IPS DF 6.9 (cell line): ENCODE measurements around the gene DST.

Source experiments
- DNase-seq: peaks from one replicate; pipeline ENCODE4 v3.0.0-alpha.2; 2013; ENCODE audit warnings: low read depth, low spot score
- H3K27ac ChIP-seq: one replicate; pipeline ENCODE4 v1.5.1; 2013; ENCODE audit warnings: low read length, control low read depth
- H3K27me3 ChIP-seq: 2 replicates; pipeline ENCODE4 v1.6.1; 2013; ENCODE audit warnings: mild to moderate bottlenecking, low read length; ENCODE audit not compliant: control insufficient read depth, insufficient read depth
- H3K36me3 ChIP-seq: 2 replicates; pipeline ENCODE4 v1.6.1; 2013; ENCODE audit warnings: low read length; ENCODE audit not compliant: control insufficient read depth, insufficient read depth
- H3K4me1 ChIP-seq: 2 replicates; pipeline ENCODE4 v1.6.1; 2013; ENCODE audit warnings: low read length; ENCODE audit not compliant: control insufficient read depth, insufficient read depth
- H3K4me3 ChIP-seq: 2 replicates; pipeline ENCODE4 v1.5.1; 2013; ENCODE audit warnings: mild to moderate bottlenecking, low read length
- H3K9me3 ChIP-seq: 2 replicates; pipeline ENCODE4 v1.6.1; 2013; ENCODE audit warnings: low read length, inconsistent platforms; ENCODE audit not compliant: control insufficient read depth, insufficient read depth
- WGBS: extraction: QIAGEN DNeasy Blood & Tissue Kit; methylation state at CpG from one replicate; pipeline ENCODE4 v1.1.7; 2013; ENCODE audit warnings: mixed read lengths, missing lambda C conversion rate; ENCODE audit not compliant: insufficient read length, insufficient coverage; 5-methylcytosine and 5-hydroxymethylcytosine counted together

The DST gene

GRCh38 chr6:56685102-56685733 lies 42.5 kb upstream of the DST start:
- Histone ChIP-seq H3K27ac (no peak overlapping the region), H3K4me3 (no peak overlapping the region), H3K4me1 (peaks cover 3% of the 10 kb centered on the region; the same call in 1 of the 2 replicates), H3K36me3 (no peaks in the 10 kb centered on the region), H3K27me3 (no peaks in the 10 kb centered on the region), H3K9me3 (no peaks in the 10 kb centered on the region)
- whole genome bisulfite sequencing, result no CpG with 5 or more reads among the region's 8 CpGs
- no peak for DNase-seq

DNA sequence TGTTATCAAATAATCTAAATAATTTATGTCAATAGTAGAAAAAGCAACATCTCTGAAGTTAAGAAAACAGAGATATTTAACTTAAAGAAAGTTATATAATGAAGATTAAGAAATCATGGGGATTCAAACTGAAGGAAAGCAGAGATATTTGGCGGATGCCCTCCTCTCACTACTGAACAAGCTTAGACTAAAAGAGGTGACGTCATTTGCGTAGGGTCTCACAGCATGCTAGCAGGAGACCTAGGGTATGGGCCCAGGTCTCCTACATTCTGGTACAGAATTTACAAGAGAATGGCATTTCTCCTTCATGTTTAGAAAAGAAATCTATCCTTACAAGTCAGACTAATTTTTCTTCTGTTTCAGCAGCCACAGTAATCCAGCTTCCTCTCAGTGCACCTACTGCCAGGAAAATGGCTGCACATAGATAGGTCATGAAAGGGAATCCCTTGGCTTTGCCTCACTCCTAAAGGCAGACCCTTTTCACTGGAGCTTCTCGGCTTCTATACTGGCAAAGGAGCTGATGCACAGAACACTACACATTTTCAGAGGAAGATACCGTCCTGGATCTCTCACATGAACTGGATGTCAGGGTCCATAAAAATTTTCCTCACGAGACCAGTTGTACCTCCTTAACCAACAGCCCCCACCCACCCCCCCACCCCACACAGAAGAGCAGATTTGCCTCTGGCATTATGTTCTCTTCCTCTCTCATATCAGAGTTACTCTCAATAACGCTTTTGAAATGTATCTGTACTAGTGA lies 41.8 kb upstream of the DST start:
- no CpG with 5 or more reads among the region's 7 CpGs for WGBS
- Histone ChIP-seq H3K4me1 (peaks cover 3% of the 10 kb centered on the region; the same call in 1 of the 2 replicates), H3K27ac (no peak overlapping the region)

DNA sequence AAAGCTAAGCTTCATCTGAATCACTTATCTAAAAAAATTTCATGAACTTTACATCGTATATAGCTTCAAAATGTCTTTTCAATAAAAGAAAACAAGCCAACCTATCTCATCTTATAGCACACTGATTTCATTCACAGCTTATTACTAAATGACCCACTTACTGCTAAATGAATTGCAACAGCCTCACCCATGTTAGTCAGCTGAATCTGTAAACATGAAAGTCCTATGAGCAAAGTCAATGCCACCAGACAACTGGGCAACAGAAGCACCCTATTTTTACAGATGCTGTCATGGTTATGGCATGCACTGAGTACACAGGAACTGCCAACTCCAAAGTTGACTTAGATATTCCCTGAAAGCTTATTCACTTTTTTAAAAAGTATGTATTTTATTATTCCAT lies 41.2 kb upstream of the DST start:
- WGBS, result no CpG with 5 or more reads among the region's 1 CpG

More for the DNA sequence above, 41.8 kb upstream of the DST start:
- Histone ChIP-seq H3K9me3 (no peaks in the 10 kb centered on the region), H3K27me3 (no peaks in the 10 kb centered on the region), H3K36me3 (no peaks in the 10 kb centered on the region), H3K4me3 (no peak overlapping the region)
- no peak for DNase-seq

DNA sequence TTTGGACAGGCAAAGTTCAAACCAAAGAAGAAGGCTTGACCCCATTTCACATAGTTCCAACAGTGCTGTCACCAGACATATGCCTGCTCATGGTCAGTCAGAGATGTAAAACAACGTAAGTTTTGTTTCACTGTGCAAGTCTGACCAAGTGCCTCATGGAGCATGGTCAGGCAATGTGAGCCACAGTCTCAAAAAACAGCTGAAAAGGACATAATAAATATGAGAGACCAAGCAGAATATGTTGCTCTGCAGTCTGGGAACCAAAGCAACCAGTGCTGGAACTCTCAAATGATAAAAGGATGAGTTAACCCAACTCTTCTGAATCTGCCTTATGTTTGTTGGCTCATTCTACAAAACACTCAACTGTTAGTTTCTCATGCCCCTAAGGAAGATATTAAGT lies 39.9 kb upstream of the DST start:
- Histone ChIP-seq H3K27me3 (no peaks in the 10 kb centered on the region), H3K4me1 (peaks cover 3% of the 10 kb centered on the region; the same call in 1 of the 2 replicates), H3K36me3 (no peaks in the 10 kb centered on the region), H3K4me3 (no peak overlapping the region), H3K9me3 (no peaks in the 10 kb centered on the region), H3K27ac (no peak overlapping the region)
- DNase-seq, result no peak
- WGBS, result no CpG with 5 or more reads among the region's 1 CpG

More for the DNA sequence above, 41.2 kb upstream of the DST start:
- Histone ChIP-seq H3K36me3 (no peaks in the 10 kb centered on the region), H3K9me3 (no peaks in the 10 kb centered on the region), H3K27me3 (no peaks in the 10 kb centered on the region), H3K27ac (no peak overlapping the region), H3K4me1 (peaks cover 3% of the 10 kb centered on the region; the same call in 1 of the 2 replicates), H3K4me3 (no peak overlapping the region)
- DNase-seq, result no peak

GRCh38 chr6:56677559-56677958 lies 34.9 kb upstream of the DST start:
- no peak overlapping the region for H3K4me3 ChIP-seq
- no peaks in the 10 kb centered on the region for H3K27me3 ChIP-seq
- DNase-seq, result no peak
- no peaks in the 10 kb centered on the region for H3K9me3 ChIP-seq
- no peak overlapping the region for H3K27ac ChIP-seq
- no peaks in the 10 kb centered on the region for H3K4me1 ChIP-seq
- H3K36me3 ChIP-seq, result no peaks in the 10 kb centered on the region

GRCh38 chr6:56671651-56672461 lies 29.2 kb upstream of the DST start:
- H3K9me3 ChIP-seq, result no peaks in the 10 kb centered on the region
- H3K36me3 ChIP-seq, result no peaks in the 10 kb centered on the region
- DNase-seq, result no peak
- H3K27ac ChIP-seq, result no peak overlapping the region
- H3K4me1 ChIP-seq, result no peaks in the 10 kb centered on the region; the same call in 1 of the 2 replicates
- WGBS, result no CpG with 5 or more reads among the region's 6 CpGs
- H3K27me3 ChIP-seq, result no peaks in the 10 kb centered on the region
- no peak overlapping the region for H3K4me3 ChIP-seq

GRCh38 chr6:56671160-56671559 lies 28.5 kb upstream of the DST start:
- Histone ChIP-seq H3K4me3 (no peak overlapping the region), H3K9me3 (no peaks in the 10 kb centered on the region), H3K27ac (no peak overlapping the region), H3K4me1 (no peaks in the 10 kb centered on the region; the same call in 1 of the 2 replicates), H3K27me3 (no peaks in the 10 kb centered on the region), H3K36me3 (no peaks in the 10 kb centered on the region)
- no peak for DNase-seq
- WGBS, result 100% methylated on average over 1 of the region's 1 CpG

GRCh38 chr6:56669041-56669440 lies 26.4 kb upstream of the DST start:
- no peak overlapping the region for H3K27ac ChIP-seq
- H3K4me1 ChIP-seq, result no peaks in the 10 kb centered on the region; the same call in 1 of the 2 replicates
- H3K4me3 ChIP-seq, result no peak overlapping the region
- no CpG with 5 or more reads among the region's 2 CpGs for WGBS
- no peaks in the 10 kb centered on the region for H3K27me3 ChIP-seq
- DNase-seq, result no peak
- H3K9me3 ChIP-seq, result no peaks in the 10 kb centered on the region
- H3K36me3 ChIP-seq, result no peaks in the 10 kb centered on the region

- no CpG with 5 or more reads among the region's 4 CpGs for WGBS
- no peak overlapping the region for H3K4me3 ChIP-seq
- no peaks in the 10 kb centered on the region; the same call in 1 of the 2 replicates for H3K4me1 ChIP-seq
- H3K27me3 ChIP-seq, result no peaks in the 10 kb centered on the region
- DNase-seq, result no peak
- H3K36me3 ChIP-seq, result no peaks in the 10 kb centered on the region
- no peaks in the 10 kb centered on the region for H3K9me3 ChIP-seq
- no peak overlapping the region for H3K27ac ChIP-seq
Observed at GRCh38 chr6:56668158-56668557, 25.5 kb upstream of the DST start.

- Histone ChIP-seq H3K36me3 (no peaks in the 10 kb centered on the region), H3K27me3 (no peaks in the 10 kb centered on the region; the same call in 1 of the 2 replicates), H3K4me3 (no peak overlapping the region), H3K4me1 (no peaks in the 10 kb centered on the region), H3K27ac (no peak overlapping the region), H3K9me3 (no peaks in the 10 kb centered on the region)
- WGBS, result no CpG with 5 or more reads among the region's 3 CpGs
- DNase-seq, result no peak
Observed at GRCh38 chr6:56667336-56667735, 24.6 kb upstream of the DST start.
